PC-9 (cell line): ENCODE results near the gene UBR4. TPM values are rescaled to one million over a fixed set of nuclear protein-coding genes. Genes with fewer than 3 reads are reported as not detected.

ENCODE experiments used
- BruUV-seq: library from RNA; stranded (reverse); fragments of 400-500 nt; replicated peaks from 2 replicates; lab custom pipeline; 2021; lab: Mats Ljungman, UMichigan
- CTCF ChIA-PET: fragments of 300-600 bp; sonication (Branson Sonifier 250); formaldehyde crosslinking; loops from one replicate; lab custom pipeline; 2022; ENCODE audit warnings: antibody characterized with exemption; lab: Charles Lee
- POLR2A ChIA-PET: fragments of 300-600 bp; sonication (Branson Sonifier 250); formaldehyde crosslinking; loops from one replicate; lab custom pipeline; 2022; ENCODE audit warnings: antibody characterized with exemption; ENCODE audit not compliant: unreplicated experiment; lab: Charles Lee
- DNase-seq, 2 experiments: peaks; one replicate each; pipeline versions ENCODE4 v3.0.0 to v3.0.0-alpha.2; 2015 to 2022; ENCODE audit warnings: mixed read lengths in 1 of 2
- H2AFZ ChIP-seq: fragments of 200-600 bp; sonication (generic); 2 replicates; pipeline ENCODE4 v1.8.1; 2017; ENCODE audit warnings: antibody characterized with exemption
- H3F3A ChIP-seq: fragments of 200-600 bp; sonication (generic); 2 replicates; pipeline ENCODE4 v1.8.1; 2017; ENCODE audit warnings: antibody characterized with exemption, mild to moderate bottlenecking, low read depth; ENCODE audit not compliant: insufficient read depth
- H3K27ac ChIP-seq: fragments of 200-600 bp; sonication (generic); 2 replicates; pipeline ENCODE4 v1.6.1; 2016; ENCODE audit warnings: mixed run types
- H3K27me3 ChIP-seq: fragments of 200-600 bp; sonication (generic); 2 replicates; pipeline ENCODE4 v1.6.1; 2016; ENCODE audit warnings: low read depth, mixed run types; ENCODE audit not compliant: insufficient read depth
- H3K36me3 ChIP-seq: fragments of 200-600 bp; sonication (generic); 2 replicates; pipeline ENCODE4 v1.6.1; 2016; ENCODE audit warnings: low read depth, mixed run types
- H3K4me1 ChIP-seq: fragments of 200-600 bp; sonication (generic); replicated peaks from 2 replicates; pipeline ENCODE4 v1.6.1; 2016; ENCODE audit warnings: mixed run types; ENCODE audit not compliant: insufficient read depth
- H3K4me2 ChIP-seq: fragments of 200-600 bp; sonication (generic); 2 replicates; pipeline ENCODE4 v1.6.1; 2017; ENCODE audit warnings: mixed run types
- H3K4me3 ChIP-seq: fragments of 200-600 bp; sonication (generic); 2 replicates; pipeline ENCODE4 v1.6.1; 2016; ENCODE audit warnings: mixed run types
- H3K79me2 ChIP-seq: fragments of 200-600 bp; sonication (generic); 2 replicates; pipeline ENCODE4 v1.6.1; 2017; ENCODE audit warnings: low read depth, mixed run types
- H3K9me2 ChIP-seq: fragments of 200-600 bp; sonication (generic); 2 replicates; pipeline ENCODE4 v1.8.1; 2017; ENCODE audit warnings: mild to moderate bottlenecking; ENCODE audit not compliant: insufficient read depth
- H3K9me3 ChIP-seq: fragments of 200-600 bp; sonication (generic); 2 replicates; pipeline ENCODE4 v1.8.1; 2016; ENCODE audit warnings: low read depth; ENCODE audit not compliant: insufficient read depth
- H4K20me1 ChIP-seq: fragments of 200-600 bp; sonication (generic); 2 replicates; pipeline ENCODE4 v1.8.1; 2017; ENCODE audit not compliant: insufficient read depth
- EZH2 ChIP-seq: fragments of 200-600 bp; sonication (generic); IDR thresholded peaks from 2 replicates; pipeline ENCODE4 v1.8.0; 2017; ENCODE audit warnings: antibody characterized with exemption, low read depth
- intact Hi-C: fragments of 100-400 bp; cut with micrococcal nuclease; formaldehyde crosslinking; loops from one replicate; pipeline ENCODE4 v1.10.0; 2022; ENCODE audit not compliant: unreplicated experiment
- total RNA-seq: library from RNA; stranded (reverse); gene quantifications from 2 replicates; pipeline ENCODE4 v1.2.3, GENCODE V29; 2021
- TF ChIP-seq, protein P1 (sequence below): fragments of 200-600 bp; sonication (generic); conservative IDR thresholded peaks from 2 replicates; pipeline ENCODE4 v1.6.1; 2017; ENCODE audit warnings: mixed run types, antibody characterized with exemption, mild to moderate bottlenecking, moderate library complexity

Gene UBR4
- total RNA-seq, 1 experiment from 2014 or later = 117 TPM

DNA sequence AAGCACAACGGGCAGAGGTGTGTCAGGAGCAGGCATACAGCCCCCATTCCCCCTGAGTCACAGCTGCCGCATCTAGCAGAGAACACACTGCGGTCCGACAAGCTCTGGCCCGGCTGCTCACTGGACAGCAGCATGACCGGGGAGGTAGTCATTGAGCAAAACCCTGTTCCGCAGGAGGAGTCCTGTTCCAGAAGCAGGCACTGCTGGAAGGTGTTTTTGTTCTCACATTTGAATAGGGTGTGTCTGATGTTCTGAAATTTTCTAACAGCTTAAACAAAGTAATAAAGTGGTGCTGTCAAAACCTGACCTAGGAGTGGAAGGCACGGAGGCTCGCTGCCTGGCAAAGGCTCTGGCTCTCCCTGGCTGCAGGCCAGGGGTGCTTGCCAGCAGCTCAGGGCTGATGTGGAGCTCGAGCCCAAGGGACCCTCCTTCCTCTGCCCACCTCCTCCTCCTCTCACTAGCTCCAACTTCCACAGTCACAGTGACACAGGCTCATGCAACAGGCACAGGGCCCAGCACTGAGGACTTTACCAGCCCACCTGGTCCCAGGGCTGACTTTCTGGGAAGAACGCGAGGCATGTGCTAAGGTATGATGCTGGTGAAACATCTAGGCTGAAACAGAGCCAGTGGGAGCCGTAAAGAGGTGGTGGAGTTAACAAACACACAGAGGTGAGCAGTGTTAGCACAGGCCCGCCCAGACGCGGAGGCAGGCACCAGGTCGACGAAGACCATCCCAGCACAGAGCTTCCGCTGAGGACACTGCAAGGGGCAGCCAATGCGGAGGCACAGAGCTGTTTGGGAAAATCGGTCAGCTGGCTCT, 135.0 kb downstream of the UBR4 start:
- no peaks in the 10 kb centered on the region for H3K9me3 ChIP-seq
- no peaks in the 10 kb centered on the region for H3F3A ChIP-seq
- no peaks in the 10 kb centered on the region for H3K9me2 ChIP-seq
- no peak overlapping the region for H3K4me2 ChIP-seq
- no peaks in the 10 kb centered on the region for H3K36me3 ChIP-seq
- intact Hi-C loops = loop anchor here (5.0 kb wide), 1 partner anchor 63 kb away; no protein-coding TSS in a partner anchor
- CTCF ChIA-PET = no interaction called here
- BruUV-seq = no TSS peak
- no peaks in the 10 kb centered on the region for H4K20me1 ChIP-seq
- H3K27ac ChIP-seq = no peak overlapping the region
- TF ChIP-seq, protein P1, sequence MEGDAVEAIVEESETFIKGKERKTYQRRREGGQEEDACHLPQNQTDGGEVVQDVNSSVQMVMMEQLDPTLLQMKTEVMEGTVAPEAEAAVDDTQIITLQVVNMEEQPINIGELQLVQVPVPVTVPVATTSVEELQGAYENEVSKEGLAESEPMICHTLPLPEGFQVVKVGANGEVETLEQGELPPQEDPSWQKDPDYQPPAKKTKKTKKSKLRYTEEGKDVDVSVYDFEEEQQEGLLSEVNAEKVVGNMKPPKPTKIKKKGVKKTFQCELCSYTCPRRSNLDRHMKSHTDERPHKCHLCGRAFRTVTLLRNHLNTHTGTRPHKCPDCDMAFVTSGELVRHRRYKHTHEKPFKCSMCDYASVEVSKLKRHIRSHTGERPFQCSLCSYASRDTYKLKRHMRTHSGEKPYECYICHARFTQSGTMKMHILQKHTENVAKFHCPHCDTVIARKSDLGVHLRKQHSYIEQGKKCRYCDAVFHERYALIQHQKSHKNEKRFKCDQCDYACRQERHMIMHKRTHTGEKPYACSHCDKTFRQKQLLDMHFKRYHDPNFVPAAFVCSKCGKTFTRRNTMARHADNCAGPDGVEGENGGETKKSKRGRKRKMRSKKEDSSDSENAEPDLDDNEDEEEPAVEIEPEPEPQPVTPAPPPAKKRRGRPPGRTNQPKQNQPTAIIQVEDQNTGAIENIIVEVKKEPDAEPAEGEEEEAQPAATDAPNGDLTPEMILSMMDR = no peak
- TF ChIP-seq EZH2 = no peak
- H3K4me3 ChIP-seq = no peak overlapping the region
- DNase-seq = no peak
- H2AFZ ChIP-seq = no peak overlapping the region
- H3K27me3 ChIP-seq = no peaks in the 10 kb centered on the region
- H3K79me2 ChIP-seq = no peaks in the 10 kb centered on the region
- no peaks in the 10 kb centered on the region for H3K4me1 ChIP-seq
- POLR2A ChIA-PET = interaction anchor here (0.7 kb wide), 1 partner anchor 600 kb away, joined by 4 read pairs; no protein-coding TSS in a partner anchor

DNA sequence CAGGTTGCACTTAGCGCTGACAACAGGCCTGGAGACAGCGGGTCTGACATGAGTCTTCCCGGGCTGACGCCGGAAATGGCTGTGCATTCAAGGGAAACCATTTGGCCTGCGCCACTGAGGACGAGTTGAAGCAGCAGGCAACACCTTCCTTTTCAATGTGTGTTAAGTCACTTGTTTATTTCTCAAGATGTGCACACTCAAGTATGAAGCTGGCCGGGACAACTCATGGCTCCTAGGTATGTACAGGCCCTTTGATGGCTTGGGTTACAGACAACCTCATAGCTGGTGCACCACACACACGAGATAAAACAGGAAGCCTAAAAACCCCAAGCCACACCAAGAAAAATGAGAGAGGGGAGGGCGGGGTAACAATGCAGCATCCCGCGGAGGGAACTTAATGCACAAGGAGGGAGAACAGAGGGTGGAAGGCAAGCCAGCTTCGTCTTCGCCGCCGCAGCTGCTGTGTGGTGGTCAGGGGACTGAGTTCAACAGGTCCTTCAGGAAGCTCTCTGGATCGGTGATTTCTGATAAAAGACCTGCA, 135.6 kb downstream of the UBR4 start:
- TF ChIP-seq, protein P1 = no peak
- no peaks in the 10 kb centered on the region for H3K9me3 ChIP-seq
- no peak overlapping the region for H3K27ac ChIP-seq
- intact Hi-C loops = loop anchor here (5.0 kb wide), 1 partner anchor 62 kb away; no protein-coding TSS in a partner anchor
- H3K9me2 ChIP-seq = no peaks in the 10 kb centered on the region
- BruUV-seq = no TSS peak
- ChIA-PET POLR2A (no interaction called here), CTCF (interaction anchor here (0.6 kb wide), 1 partner anchor 119 kb away, joined by 3 read pairs; no protein-coding TSS in a partner anchor)
- no peaks in the 10 kb centered on the region for H3K4me1 ChIP-seq
- no peak for DNase-seq
- H4K20me1 ChIP-seq = no peaks in the 10 kb centered on the region
- no peaks in the 10 kb centered on the region for H3K27me3 ChIP-seq
- H3K79me2 ChIP-seq = no peaks in the 10 kb centered on the region
- H3K4me2 ChIP-seq = no peak overlapping the region
- H2AFZ ChIP-seq = no peak overlapping the region
- no peaks in the 10 kb centered on the region for H3K36me3 ChIP-seq
- H3F3A ChIP-seq = no peaks in the 10 kb centered on the region
- H3K4me3 ChIP-seq = no peak overlapping the region

DNA sequence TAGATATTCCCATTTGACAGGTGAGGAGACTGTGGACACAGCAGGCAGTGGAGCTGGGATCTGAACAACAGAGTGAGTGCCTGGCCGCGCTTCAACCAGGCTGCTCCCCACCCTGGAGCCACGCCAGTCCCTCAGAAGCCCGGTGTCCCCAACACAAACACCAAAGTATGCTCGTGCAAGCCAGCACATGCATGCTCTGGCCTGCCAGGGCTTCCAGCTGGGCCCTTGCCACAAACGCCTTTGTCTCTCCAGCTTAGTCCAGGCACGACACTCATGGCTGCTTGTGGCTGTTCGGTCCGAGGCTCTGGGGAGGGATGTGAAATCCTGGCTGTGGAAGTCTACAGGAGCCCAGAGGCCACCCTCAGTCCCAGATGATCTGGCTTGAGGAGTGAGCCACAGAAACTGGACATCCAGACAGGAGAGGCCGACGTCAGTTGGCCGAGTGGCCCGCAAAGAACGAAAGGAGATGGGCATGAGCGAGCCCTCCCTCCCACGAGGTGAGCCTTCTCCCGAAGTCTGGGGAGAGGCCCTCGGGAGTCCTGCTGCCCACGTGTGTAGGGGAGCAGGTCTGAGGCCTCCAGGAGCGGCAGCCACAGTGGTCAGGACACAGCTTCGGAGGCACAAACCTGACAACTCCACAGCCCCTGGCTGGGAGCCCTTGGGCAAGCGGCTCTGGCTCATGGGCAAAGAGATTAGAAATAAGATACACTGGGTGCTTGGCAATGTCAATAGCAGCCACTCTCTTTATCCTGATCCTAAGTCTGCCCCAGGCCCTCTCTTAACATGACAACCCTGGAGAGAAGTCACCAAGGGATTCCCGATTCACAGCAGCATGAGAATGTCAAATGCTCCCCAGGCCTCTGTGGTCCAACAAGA, 136.5 kb downstream of the UBR4 start:
- Histone ChIP-seq H3K9me3 (no peaks in the 10 kb centered on the region), H3K4me1 (no peaks in the 10 kb centered on the region), H3K79me2 (no peaks in the 10 kb centered on the region), H3K4me3 (no peak overlapping the region), H4K20me1 (no peaks in the 10 kb centered on the region), H3K9me2 (no peaks in the 10 kb centered on the region), H3K36me3 (no peaks in the 10 kb centered on the region), H3K27ac (no peak overlapping the region), H3K4me2 (no peak overlapping the region), H3F3A (no peaks in the 10 kb centered on the region), H3K27me3 (no peaks in the 10 kb centered on the region), H2AFZ (no peak overlapping the region)
- TF ChIP-seq, protein P1 = no peak
- TF ChIP-seq EZH2 = no peak
- no TSS peak for BruUV-seq
- no peak for DNase-seq
- intact Hi-C loops = loop anchor here (5.0 kb wide), 1 partner anchor 61 kb away; no protein-coding TSS in a partner anchor
- POLR2A ChIA-PET = no interaction called here
- CTCF ChIA-PET = interaction anchor here (0.6 kb wide), 1 partner anchor 118 kb away, joined by 3 read pairs; no protein-coding TSS in a partner anchor
